Stimulated activated naive CD4-positive, alpha-beta T cell treated with Interleukin-2 at 50 U/mL for 16 hours (primary cell): Measurements from ENCODE around the gene MED12L.
"Not testable (repeated sequence)": the region's sequence is repeated elsewhere in the genome, so short reads cannot be mapped to it uniquely, and the experiment has no call there.

Source experiments
- DNase-seq: peaks from one replicate; lab custom pipeline; 2025; lab: John Stamatoyannopoulos, UW

The MED12L gene

DNA sequence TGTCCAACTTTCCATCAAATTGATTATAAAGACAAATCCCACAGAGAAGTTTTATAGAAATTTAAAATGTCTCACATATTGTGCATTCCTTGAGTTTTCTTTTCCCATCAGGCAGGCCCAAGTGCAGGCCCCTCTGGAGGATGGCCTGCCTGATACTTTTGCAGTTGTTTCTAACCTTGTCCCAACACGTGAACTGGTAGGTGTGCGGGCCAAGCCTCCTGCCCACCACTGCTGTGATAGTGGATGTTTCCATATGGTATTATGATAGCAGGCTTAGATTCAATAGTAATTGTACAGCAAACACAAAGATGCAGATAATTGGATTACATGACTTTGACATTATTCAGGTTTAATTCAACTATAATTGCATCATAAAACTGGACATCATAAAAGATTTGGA is 297.6 kb downstream of the MED12L start:
- no peak for DNase-seq

- DNase-seq, result no peak
Measured at GRCh38 chr3:151383956-151384355, 298.5 kb downstream of the MED12L start.

DNA sequence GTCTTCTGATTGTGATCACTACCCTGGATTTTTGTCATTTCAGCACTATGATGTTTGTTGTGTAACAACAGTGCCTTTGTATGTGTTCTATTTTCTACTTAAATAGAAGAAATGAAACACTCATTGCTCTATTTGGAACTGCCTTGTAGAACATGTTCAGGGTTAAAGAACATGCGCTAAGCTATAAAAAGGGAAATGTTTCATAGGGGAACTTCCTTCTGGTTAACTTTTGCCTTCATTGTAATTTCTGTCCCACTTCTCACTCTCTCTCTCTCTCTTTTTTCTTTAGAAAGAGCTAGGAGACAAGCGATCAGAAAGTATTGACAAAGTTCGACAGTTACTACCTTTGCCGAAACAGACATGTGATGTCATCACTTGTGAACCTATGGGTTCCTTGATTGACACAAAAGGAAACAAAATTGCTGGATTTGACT is 299.3 kb downstream of the MED12L start, which contains the start of gene P2RY12:
Gene P2RY12, minus strand, starts transcription at position 13 of the 434 bp plus-strand sequence. CDS start 45,908 bp downstream, outside the sequence.
- DNase-seq, result no peak

GRCh38 chr3:151386056-151386455 is 300.6 kb downstream of the MED12L start:
- DNase-seq, result no peak

DNA sequence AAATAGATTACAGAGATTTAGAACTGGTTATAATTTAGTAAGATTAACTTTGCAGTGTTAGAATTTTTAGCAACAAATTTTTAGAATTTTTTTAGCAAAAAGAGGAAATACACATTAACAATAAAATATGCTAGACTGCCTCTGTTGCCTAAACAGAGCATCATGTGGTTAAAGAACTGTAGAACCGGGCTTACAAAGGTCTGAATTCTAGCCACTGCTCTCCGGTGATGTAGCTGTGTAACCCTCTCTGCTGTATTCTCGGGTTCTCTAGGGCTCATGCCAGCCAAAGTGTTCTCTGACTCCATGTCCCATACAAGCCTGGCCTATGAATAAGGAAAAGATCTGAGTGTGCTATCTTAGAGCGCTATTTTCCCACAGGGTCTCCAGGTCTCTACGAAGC is 302.0 kb downstream of the MED12L start:
- DNase-seq, result no peak

DNA sequence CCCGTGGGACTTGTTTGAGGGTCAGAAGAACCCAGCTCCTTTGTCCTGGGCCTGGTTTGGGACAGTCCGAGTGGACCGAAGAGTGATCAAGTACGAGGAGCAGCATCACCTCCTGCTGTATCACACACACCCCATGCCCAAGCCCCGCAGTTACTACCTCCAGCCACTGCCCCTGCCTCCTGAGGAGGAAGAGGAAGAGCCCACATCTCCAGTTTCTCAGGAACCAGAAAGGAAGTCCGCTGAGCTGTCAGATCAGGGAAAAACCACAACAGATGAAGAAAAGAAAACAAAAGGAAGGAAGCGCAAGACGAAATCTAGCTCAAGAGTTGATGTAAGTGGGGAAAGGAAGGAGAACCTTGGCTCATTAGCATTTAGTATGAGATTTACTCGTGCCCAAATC is 302.4 kb downstream of the MED12L start:
- no peak for DNase-seq

DNA sequence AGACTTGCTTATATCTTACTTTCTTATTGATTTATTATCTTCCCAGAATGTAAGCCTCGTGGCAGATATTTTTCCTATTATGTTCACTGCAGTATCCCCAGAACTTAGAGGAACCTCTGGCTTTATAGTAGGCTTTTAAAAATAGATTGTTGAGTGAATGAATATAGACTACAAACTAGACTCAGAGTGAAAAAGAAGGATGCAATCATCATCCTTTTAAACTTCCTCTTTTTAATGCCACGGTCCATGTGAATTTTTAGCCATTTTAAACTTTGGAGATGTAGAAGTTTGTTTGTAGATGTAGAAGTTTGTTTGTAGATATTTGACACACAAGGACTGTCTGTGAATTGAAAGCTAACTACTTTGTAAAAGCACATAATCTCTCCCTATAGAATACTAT is 306.3 kb downstream of the MED12L start:
- DNase-seq, result no peak

- not testable (repeated sequence) for DNase-seq
Measured at GRCh38 chr3:151392191-151392590, 306.7 kb downstream of the MED12L start.

- DNase-seq, result no peak
Measured at GRCh38 chr3:151393146-151393830, 307.8 kb downstream of the MED12L start.

DNA sequence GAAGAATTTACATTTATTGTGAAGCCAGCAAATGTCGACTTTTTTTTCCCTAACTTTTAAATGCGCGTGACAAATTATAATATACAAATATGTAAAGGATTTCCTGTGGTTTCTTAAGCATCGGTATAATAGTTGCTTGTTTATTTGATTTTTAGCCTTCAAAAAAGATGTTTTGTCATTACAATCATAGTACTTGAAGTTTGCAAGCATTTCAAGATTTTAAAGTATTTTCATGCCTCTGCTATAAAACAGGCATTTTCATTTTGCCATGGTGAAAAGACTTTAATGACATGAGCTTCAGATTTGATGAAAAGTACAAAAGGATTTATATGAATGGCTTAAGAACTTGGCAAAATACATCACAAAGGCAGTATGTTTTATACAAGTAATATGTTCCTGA is 308.5 kb downstream of the MED12L start:
- DNase-seq, result no peak

DNA sequence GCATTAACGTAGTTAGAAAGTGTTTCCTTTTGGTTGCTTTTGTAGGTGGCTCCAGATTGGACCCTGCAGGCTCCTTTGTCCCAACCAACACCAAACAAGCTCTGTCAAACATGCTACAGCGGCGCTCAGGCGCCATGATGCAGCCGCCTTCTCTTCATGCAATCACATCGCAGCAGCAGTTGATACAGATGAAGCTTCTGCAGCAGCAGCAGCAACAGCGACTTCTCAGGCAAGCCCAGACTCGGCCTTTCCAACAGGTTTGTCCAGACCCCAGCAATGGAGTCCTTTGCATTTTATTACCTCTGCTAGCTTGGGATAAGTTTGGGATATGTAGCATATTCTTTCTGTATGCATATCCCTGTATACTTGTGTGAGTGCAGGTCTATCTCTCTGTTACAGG is 309.1 kb downstream of the MED12L start:
- no peak for DNase-seq

GRCh38 chr3:151395806-151396205 is 310.3 kb downstream of the MED12L start:
- DNase-seq, result no peak

- DNase-seq, result no peak
Measured at GRCh38 chr3:151398895-151399294, 313.4 kb downstream of the MED12L start.

- DNase-seq, result no peak
Measured at GRCh38 chr3:151400341-151400740, 314.9 kb downstream of the MED12L start.

- DNase-seq, result no peak
Measured at GRCh38 chr3:151402349-151402748, 316.9 kb downstream of the MED12L start.

DNA sequence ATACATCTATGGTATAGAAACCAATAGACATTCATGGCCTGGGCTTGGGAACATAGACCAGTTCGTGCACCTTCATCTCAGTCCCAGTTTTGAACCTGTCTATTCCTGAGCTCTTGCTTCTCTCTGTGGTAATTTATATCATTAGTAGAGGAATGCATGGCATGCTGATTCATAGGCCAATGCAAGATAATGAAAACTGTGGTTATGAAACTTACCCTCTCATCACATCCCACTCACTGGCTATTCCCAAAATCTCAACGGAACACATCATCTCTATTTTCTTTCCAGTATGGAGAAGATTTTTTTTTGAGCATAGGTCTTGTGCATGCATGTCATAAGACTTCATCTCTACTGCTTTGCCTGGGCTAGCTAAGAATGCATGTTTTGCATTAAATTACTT is 317.8 kb downstream of the MED12L start:
- no peak for DNase-seq

DNA sequence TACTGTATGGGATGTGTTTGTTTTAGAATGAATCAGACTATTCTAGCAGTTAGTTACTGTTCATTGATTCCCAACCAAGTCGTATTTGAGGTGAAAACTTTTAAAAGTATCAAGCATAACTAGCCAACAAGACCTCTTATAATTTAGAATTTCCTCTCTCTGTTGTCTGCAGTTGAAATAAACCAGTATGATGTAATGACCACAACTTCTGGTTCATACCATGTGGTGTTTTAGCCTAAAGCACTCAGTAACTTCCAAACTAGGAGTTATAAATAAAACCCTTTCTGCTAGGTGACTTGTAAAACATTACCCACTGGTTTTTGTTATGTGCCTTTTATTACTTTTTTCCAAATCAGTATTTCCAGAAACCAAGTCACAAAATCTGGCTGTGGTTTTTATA is 318.9 kb downstream of the MED12L start:
- no peak for DNase-seq

- no peak for DNase-seq
Measured at GRCh38 chr3:151407928-151408327, 322.5 kb downstream of the MED12L start.

- DNase-seq, result no peak
Measured at GRCh38 chr3:151410891-151411559, 325.6 kb downstream of the MED12L start.

- no peak for DNase-seq
Measured at GRCh38 chr3:151412989-151413388, 327.5 kb downstream of the MED12L start.

- no peak for DNase-seq
Measured at GRCh38 chr3:151415289-151415688, 329.8 kb downstream of the MED12L start.

GRCh38 chr3:151419806-151420205 is 334.3 kb downstream of the MED12L start:
- DNase-seq, result no peak

- no peak for DNase-seq
Measured at GRCh38 chr3:151421938-151422337, 336.5 kb downstream of the MED12L start.

DNA sequence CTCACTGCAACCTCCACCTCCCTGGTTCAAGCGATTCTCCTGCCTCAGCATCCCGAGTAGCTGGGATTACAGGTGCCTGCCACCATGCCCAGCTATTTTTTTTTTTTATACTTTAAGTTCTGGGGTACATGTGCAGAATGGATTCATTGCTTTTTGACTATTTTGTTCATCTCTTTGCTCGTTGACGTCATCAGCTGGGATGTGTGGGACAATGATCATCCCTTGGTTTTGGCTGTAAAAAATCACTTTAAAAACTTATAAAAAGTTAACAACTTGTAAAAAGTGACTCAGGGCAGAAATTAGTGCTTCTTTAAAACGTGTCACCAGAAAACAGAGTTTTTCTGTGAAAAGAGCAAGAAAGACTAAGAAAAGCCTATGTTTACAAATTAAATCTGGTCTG is 337.6 kb downstream of the MED12L start:
- DNase-seq, result no peak
